T-helper 17 cell (primary cell): ENCODE measurements around the gene VPS33B. TPM values are rescaled to one million over a fixed set of nuclear protein-coding genes. Genes with fewer than 3 reads are reported as not detected.

Experiments
- ATAC-seq: fragments of 150-1000 bp; cut with Tn5 transposase; 2 replicates; pipeline ENCODE4 v1.10.0; 2021; ENCODE audit warnings: mild to moderate bottlenecking, moderate library complexity
- DNase-seq, 3 donors: peaks; one replicate each; pipeline versions ENCODE4 v3.0.0 to v3.0.0-alpha.2; 2020 to 2021
- H3K9me3 ChIP-seq: one replicate; pipeline ENCODE4 v1.7.0; 2013; ENCODE audit warnings: low read length, mild to moderate bottlenecking; ENCODE audit not compliant: control insufficient read depth, poor library complexity, severe bottlenecking
- H3K27ac Mint-ChIP-seq: one replicate; pipeline ENCODE4 v1.8.0; 2022; ENCODE audit warnings: mild to moderate bottlenecking, moderate library complexity, mixed read lengths
- H3K27me3 Mint-ChIP-seq: one replicate; pipeline ENCODE4 v1.8.0; 2022; ENCODE audit warnings: mixed read lengths
- H3K36me3 Mint-ChIP-seq: one replicate; pipeline ENCODE4 v1.8.0; 2022; ENCODE audit warnings: low read depth, mixed read lengths
- H3K4me1 Mint-ChIP-seq: one replicate; pipeline ENCODE4 v1.8.0; 2022; ENCODE audit warnings: mild to moderate bottlenecking, mixed read lengths
- H3K4me3 Mint-ChIP-seq: one replicate; pipeline ENCODE4 v1.8.0; 2022; ENCODE audit warnings: mild to moderate bottlenecking, moderate library complexity, mixed read lengths
- total RNA-seq, 4 donors: library from RNA in 2 of 4; stranded (reverse) in 2 of 4; gene quantifications; one replicate each; pipeline ENCODE4 v1.2.3 and lab custom pipeline; 2022 to 2026

Gene VPS33B
- total RNA-seq, 2 donors from 2014 or later: 19.2 to 23.6 TPM

GRCh38 chr15:90987561-90988141, 34.7 kb downstream of the VPS33B start:
- Mint-ChIP-seq H3K27me3 (no peaks in the 10 kb centered on the region), H3K4me3 (peak overlapping the region; percentile 76), H3K36me3 (no peaks in the 10 kb centered on the region), H3K4me1 (peaks cover 20% of the 10 kb centered on the region), H3K27ac (no peak overlapping the region)
- no peaks in the 10 kb centered on the region for H3K9me3 ChIP-seq
- ATAC-seq: no peak
- no peak for DNase-seq

GRCh38 chr15:90986790-90987507, 35.4 kb downstream of the VPS33B start:
- no peaks in the 10 kb centered on the region for H3K9me3 ChIP-seq
- H3K27me3 Mint-ChIP-seq: no peaks in the 10 kb centered on the region
- DNase-seq (no peak), ATAC-seq (no peak)
- H3K36me3 Mint-ChIP-seq: no peaks in the 10 kb centered on the region
- H3K27ac Mint-ChIP-seq: no peak overlapping the region
- H3K4me3 Mint-ChIP-seq: no peak overlapping the region
- H3K4me1 Mint-ChIP-seq: peaks cover 19% of the 10 kb centered on the region

GRCh38 chr15:90982135-90982534, 40.3 kb downstream of the VPS33B start:
- ATAC-seq: no peak
- H3K4me3 Mint-ChIP-seq: no peak overlapping the region
- no peak overlapping the region for H3K27ac Mint-ChIP-seq
- H3K9me3 ChIP-seq: no peaks in the 10 kb centered on the region
- no peaks in the 10 kb centered on the region for H3K27me3 Mint-ChIP-seq
- no peak for DNase-seq
- peaks cover 3% of the 10 kb centered on the region for H3K4me1 Mint-ChIP-seq
- H3K36me3 Mint-ChIP-seq: no peaks in the 10 kb centered on the region

- ATAC-seq: no peak
- no peaks in the 10 kb centered on the region for H3K27me3 Mint-ChIP-seq
- H3K27ac Mint-ChIP-seq: no peak overlapping the region
Measured at GRCh38 chr15:90981681-90982080, 40.7 kb downstream of the VPS33B start.

GRCh38 chr15:90979582-90979981, 42.8 kb downstream of the VPS33B start:
- Mint-ChIP-seq H3K27ac (no peak overlapping the region), H3K36me3 (peaks cover under 1% of the 10 kb centered on the region), H3K27me3 (no peaks in the 10 kb centered on the region), H3K4me1 (peaks cover 4% of the 10 kb centered on the region), H3K4me3 (no peak overlapping the region)
- ATAC-seq (no peak), DNase-seq (no peak)
- H3K9me3 ChIP-seq: no peaks in the 10 kb centered on the region

More at GRCh38 chr15:90981681-90982080, 40.7 kb downstream of the VPS33B start:
- H3K36me3 Mint-ChIP-seq: no peaks in the 10 kb centered on the region
- H3K4me1 Mint-ChIP-seq: peaks cover 3% of the 10 kb centered on the region
- no peak overlapping the region for H3K4me3 Mint-ChIP-seq
- DNase-seq: no peak
- H3K9me3 ChIP-seq: no peaks in the 10 kb centered on the region

- Mint-ChIP-seq H3K4me1 (peaks cover 4% of the 10 kb centered on the region), H3K27ac (no peak overlapping the region), H3K36me3 (peaks cover 3% of the 10 kb centered on the region), H3K27me3 (no peaks in the 10 kb centered on the region), H3K4me3 (no peak overlapping the region)
- DNase-seq (no peak), ATAC-seq (no peak)
- no peaks in the 10 kb centered on the region for H3K9me3 ChIP-seq
Measured at GRCh38 chr15:90974216-90974615, 48.2 kb downstream of the VPS33B start.

- no peak for DNase-seq
- Mint-ChIP-seq H3K27me3 (no peaks in the 10 kb centered on the region), H3K4me1 (peaks cover 4% of the 10 kb centered on the region), H3K36me3 (peaks cover 3% of the 10 kb centered on the region), H3K27ac (no peak overlapping the region), H3K4me3 (no peak overlapping the region)
- ATAC-seq: no peak
- no peaks in the 10 kb centered on the region for H3K9me3 ChIP-seq
Measured at GRCh38 chr15:90972133-90972532, 50.3 kb downstream of the VPS33B start.

GRCh38 chr15:90970274-90970673, 52.1 kb downstream of the VPS33B start:
- H3K9me3 ChIP-seq: no peaks in the 10 kb centered on the region
- DNase-seq (no peak), ATAC-seq (no peak)
- Mint-ChIP-seq H3K4me1 (peaks cover 4% of the 10 kb centered on the region), H3K4me3 (no peak overlapping the region), H3K36me3 (peaks cover 3% of the 10 kb centered on the region), H3K27ac (no peak overlapping the region), H3K27me3 (no peaks in the 10 kb centered on the region)

GRCh38 chr15:90968434-90968833, 54.0 kb downstream of the VPS33B start:
- DNase-seq (no peak), ATAC-seq (no peak)
- Mint-ChIP-seq H3K4me3 (no peak overlapping the region), H3K36me3 (no peaks in the 10 kb centered on the region), H3K4me1 (no peaks in the 10 kb centered on the region), H3K27me3 (no peaks in the 10 kb centered on the region), H3K27ac (no peak overlapping the region)
- no peaks in the 10 kb centered on the region for H3K9me3 ChIP-seq

- H3K9me3 ChIP-seq: no peaks in the 10 kb centered on the region
- Mint-ChIP-seq H3K4me1 (no peaks in the 10 kb centered on the region), H3K4me3 (no peak overlapping the region), H3K27me3 (no peaks in the 10 kb centered on the region), H3K27ac (no peak overlapping the region), H3K36me3 (no peaks in the 10 kb centered on the region)
- no peak for ATAC-seq
- DNase-seq: no peak
Measured at GRCh38 chr15:90967206-90967605, 55.2 kb downstream of the VPS33B start.

- no peak overlapping the region for H3K27ac Mint-ChIP-seq
- H3K36me3 Mint-ChIP-seq: no peaks in the 10 kb centered on the region
- peaks cover 2% of the 10 kb centered on the region for H3K4me1 Mint-ChIP-seq
- DNase-seq (no peak), ATAC-seq (no peak)
- no peaks in the 10 kb centered on the region for H3K9me3 ChIP-seq
- H3K27me3 Mint-ChIP-seq: no peaks in the 10 kb centered on the region
- no peak overlapping the region for H3K4me3 Mint-ChIP-seq
Measured at GRCh38 chr15:90966262-90966661, 56.1 kb downstream of the VPS33B start.

- DNase-seq: no peak
- Mint-ChIP-seq H3K36me3 (peaks cover 3% of the 10 kb centered on the region), H3K4me1 (peaks cover 9% of the 10 kb centered on the region), H3K4me3 (no peak overlapping the region), H3K27ac (no peak overlapping the region), H3K27me3 (no peaks in the 10 kb centered on the region)
- H3K9me3 ChIP-seq: no peaks in the 10 kb centered on the region
- ATAC-seq: no peak
Measured at GRCh38 chr15:90962021-90962420, 60.4 kb downstream of the VPS33B start.

GRCh38 chr15:90960298-90961091, 61.9 kb downstream of the VPS33B start:
- H3K9me3 ChIP-seq: no peaks in the 10 kb centered on the region
- Mint-ChIP-seq H3K27ac (peak overlapping the region; percentile 14), H3K27me3 (no peaks in the 10 kb centered on the region), H3K36me3 (peaks cover 3% of the 10 kb centered on the region), H3K4me1 (peaks cover 11% of the 10 kb centered on the region), H3K4me3 (no peak overlapping the region)
- ATAC-seq (no peak), DNase-seq (no peak)
